Glomerular visceral epithelial cell (primary cell): ENCODE data around the gene PDCD10.

Experiments
- DNase-seq: peaks from one replicate; pipeline ENCODE4 v3.0.0-alpha.2; 2016; ENCODE audit errors: extremely low spot score

PDCD10 gene

GRCh38 chr3:167684388-167684993 is 50.2 kb downstream of the PDCD10 start:
- DNase-seq, result peak; percentile 52

GRCh38 chr3:167679526-167679925 is 55.2 kb downstream of the PDCD10 start:
- no peak for DNase-seq

- DNase-seq, result no peak
Measured at GRCh38 chr3:167675848-167676247, 58.8 kb downstream of the PDCD10 start.

GRCh38 chr3:167673221-167673620 is 61.5 kb downstream of the PDCD10 start:
- DNase-seq, result no peak

- no peak for DNase-seq
Measured at GRCh38 chr3:167671878-167672427, 62.7 kb downstream of the PDCD10 start.

- no peak for DNase-seq
Measured at GRCh38 chr3:167669699-167670098, 65.0 kb downstream of the PDCD10 start.

- DNase-seq, result no peak
Measured at GRCh38 chr3:167668651-167669050, 66.0 kb downstream of the PDCD10 start.

GRCh38 chr3:167666563-167666962 is 68.1 kb downstream of the PDCD10 start:
- no peak for DNase-seq

GRCh38 chr3:167662919-167663400 is 71.7 kb downstream of the PDCD10 start:
- no peak for DNase-seq

GRCh38 chr3:167657684-167658225 is 76.9 kb downstream of the PDCD10 start:
- no peak for DNase-seq

- no peak for DNase-seq
Measured at GRCh38 chr3:167656821-167657220, 77.9 kb downstream of the PDCD10 start.

GRCh38 chr3:167653760-167654159 is 80.9 kb downstream of the PDCD10 start, which contains the start of gene WDR49:
TSS of gene WDR49 (minus strand) at chr3:167653942. CDS start at chr3:167653425, 517 bp downstream.
- DNase-seq, result no peak

GRCh38 chr3:167653155-167653554 is 81.5 kb downstream of the PDCD10 start:
- no peak for DNase-seq

- DNase-seq, result no peak
Measured at GRCh38 chr3:167651826-167652225, 82.9 kb downstream of the PDCD10 start.

- DNase-seq, result no peak
Measured at GRCh38 chr3:167650459-167650858, 84.2 kb downstream of the PDCD10 start.

- no peak for DNase-seq
Measured at GRCh38 chr3:167649746-167650145, 84.9 kb downstream of the PDCD10 start.

- DNase-seq, result no peak
Measured at GRCh38 chr3:167644611-167645010, 90.1 kb downstream of the PDCD10 start.
